Measurements from ENCODE around the gene ITGB8.

The ITGB8 gene

GRCh38 chr7:20326342-20326741 is 4.4 kb upstream of the ITGB8 start:
- H3K4me3 ChIP-seq (ENCODE audit: low read length), result no peak overlapping the region
- no peak for DNase-seq (ENCODE audit: low read depth)
- TF ChIP-seq CTCF (IDR thresholded peaks at IDR 0.05; ENCODE audit: insufficient read depth, low read depth, low read length, missing control alignments), result no peak

- no peak overlapping the region for H3K4me3 ChIP-seq (ENCODE audit: low read length)
- peak; percentile 60 for DNase-seq (ENCODE audit: low read depth)
- no peak for TF ChIP-seq CTCF (IDR thresholded peaks at IDR 0.05; ENCODE audit: insufficient read depth, low read depth, low read length, missing control alignments)
These were observed 3.6 kb upstream of the ITGB8 start for GRCh38 chr7:20327055-20327454.

- no peak overlapping the region for H3K4me3 ChIP-seq (ENCODE audit: low read length)
- TF ChIP-seq CTCF (IDR thresholded peaks at IDR 0.05; ENCODE audit: insufficient read depth, low read depth, low read length, missing control alignments), result no peak
- no peak for DNase-seq (ENCODE audit: low read depth)
These were observed 2.7 kb upstream of the ITGB8 start for GRCh38 chr7:20328027-20328426.

GRCh38 chr7:20328692-20329091 is 2.0 kb upstream of the ITGB8 start:
- no peak for TF ChIP-seq CTCF (IDR thresholded peaks at IDR 0.05; ENCODE audit: insufficient read depth, low read depth, low read length, missing control alignments)
- DNase-seq (ENCODE audit: low read depth), result no peak
- H3K4me3 ChIP-seq (ENCODE audit: low read length), result no peak overlapping the region

GRCh38 chr7:20329389-20330238 is 1.1 kb upstream of the ITGB8 start:
- peak; percentile 20 for TF ChIP-seq CTCF (IDR thresholded peaks at IDR 0.05; ENCODE audit: insufficient read depth, low read depth, low read length, missing control alignments)
- DNase-seq (ENCODE audit: low read depth), result peak; percentile 80
- peak overlapping the region; percentile 90 for H3K4me3 ChIP-seq (ENCODE audit: low read length)

- peak overlapping the region; percentile 90 for H3K4me3 ChIP-seq (ENCODE audit: low read length)
- no peak for TF ChIP-seq CTCF (IDR thresholded peaks at IDR 0.05; ENCODE audit: insufficient read depth, low read depth, low read length, missing control alignments)
- DNase-seq (ENCODE audit: low read depth), result peak; percentile 73
These were observed 519 bp downstream of the ITGB8 start for GRCh38 chr7:20330928-20331909.
